Gastroesophageal sphincter (tissue), 3 donors: Measurements from ENCODE around the gene METTL18.

Experiments used
- POLR2A ChIP-seq, 2 donors: fragments of 450-650 bp; IDR thresholded peaks; one replicate each; pipeline ENCODE4 v1.6.1; 2017; ENCODE audit warnings: antibody characterized with exemption in 2 of 2, mild to moderate bottlenecking in 2 of 2, moderate library complexity in 1 of 2
- POLR2AphosphoS5 ChIP-seq: sonication (generic); formaldehyde crosslinking; IDR thresholded peaks from one replicate; pipeline ENCODE4 v1.6.1; 2017; ENCODE audit warnings: antibody characterized with exemption
- TF ChIP-seq, protein P1 (sequence below), 4 experiments: fragments of 200-600 bp in 2 of 4; fragments of 450-650 bp in 2 of 4; sonication (generic) in 1 of 4; IDR thresholded peaks; one replicate each; pipeline ENCODE4 v1.5.1; 2017 to 2019; ENCODE audit warnings: antibody characterized with exemption in 4 of 4, mild to moderate bottlenecking in 2 of 4, moderate library complexity in 2 of 4

DNA sequence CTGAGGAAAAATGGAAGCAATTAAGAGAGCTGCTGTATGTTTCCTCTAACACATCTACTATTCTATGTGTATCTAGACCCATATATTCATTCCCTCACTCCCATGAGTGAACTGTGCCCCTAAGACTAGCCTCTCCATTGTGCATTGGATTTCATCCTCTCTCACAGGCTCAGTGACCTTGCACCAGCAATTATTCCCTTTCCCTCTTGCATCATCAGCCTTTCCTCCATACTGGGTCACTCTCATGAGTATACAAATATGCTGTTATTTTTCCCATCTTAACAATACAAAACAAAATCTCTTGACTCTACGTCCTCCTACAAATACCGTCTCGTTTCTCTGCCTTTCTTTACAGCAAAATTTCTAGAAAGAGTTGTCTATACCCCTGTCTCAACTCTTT lies 29.4 kb upstream of the METTL18 start:
- TF ChIP-seq POLR2A (IDR thresholded peaks at IDR 0.05) (no peak), POLR2AphosphoS5 (no peak)
- TF ChIP-seq, protein P1, sequence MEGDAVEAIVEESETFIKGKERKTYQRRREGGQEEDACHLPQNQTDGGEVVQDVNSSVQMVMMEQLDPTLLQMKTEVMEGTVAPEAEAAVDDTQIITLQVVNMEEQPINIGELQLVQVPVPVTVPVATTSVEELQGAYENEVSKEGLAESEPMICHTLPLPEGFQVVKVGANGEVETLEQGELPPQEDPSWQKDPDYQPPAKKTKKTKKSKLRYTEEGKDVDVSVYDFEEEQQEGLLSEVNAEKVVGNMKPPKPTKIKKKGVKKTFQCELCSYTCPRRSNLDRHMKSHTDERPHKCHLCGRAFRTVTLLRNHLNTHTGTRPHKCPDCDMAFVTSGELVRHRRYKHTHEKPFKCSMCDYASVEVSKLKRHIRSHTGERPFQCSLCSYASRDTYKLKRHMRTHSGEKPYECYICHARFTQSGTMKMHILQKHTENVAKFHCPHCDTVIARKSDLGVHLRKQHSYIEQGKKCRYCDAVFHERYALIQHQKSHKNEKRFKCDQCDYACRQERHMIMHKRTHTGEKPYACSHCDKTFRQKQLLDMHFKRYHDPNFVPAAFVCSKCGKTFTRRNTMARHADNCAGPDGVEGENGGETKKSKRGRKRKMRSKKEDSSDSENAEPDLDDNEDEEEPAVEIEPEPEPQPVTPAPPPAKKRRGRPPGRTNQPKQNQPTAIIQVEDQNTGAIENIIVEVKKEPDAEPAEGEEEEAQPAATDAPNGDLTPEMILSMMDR (IDR thresholded peaks at IDR 0.05), result no peak
